SU-DHL-6 (cell line): ENCODE measurements around the gene KDM6A.

ENCODE experiments used
- EZH2phosphoT487 ChIP-seq: fragments of 200-600 bp; sonication (generic), shearing (Covaris generic); conservative IDR thresholded peaks from 2 replicates; pipeline ENCODE4 v1.6.1; 2018; ENCODE audit warnings: mild to moderate bottlenecking, antibody characterized with exemption, low read length, moderate library complexity, mixed read lengths
- TF ChIP-seq, protein P1 (sequence below): fragments of 200-600 bp; sonication (generic); IDR thresholded peaks from one replicate; pipeline ENCODE4 v1.5.1; 2017; ENCODE audit warnings: antibody characterized with exemption, mild to moderate bottlenecking, low read length, moderate library complexity; ENCODE audit not compliant: insufficient read depth, poor library complexity, severe bottlenecking

DNA sequence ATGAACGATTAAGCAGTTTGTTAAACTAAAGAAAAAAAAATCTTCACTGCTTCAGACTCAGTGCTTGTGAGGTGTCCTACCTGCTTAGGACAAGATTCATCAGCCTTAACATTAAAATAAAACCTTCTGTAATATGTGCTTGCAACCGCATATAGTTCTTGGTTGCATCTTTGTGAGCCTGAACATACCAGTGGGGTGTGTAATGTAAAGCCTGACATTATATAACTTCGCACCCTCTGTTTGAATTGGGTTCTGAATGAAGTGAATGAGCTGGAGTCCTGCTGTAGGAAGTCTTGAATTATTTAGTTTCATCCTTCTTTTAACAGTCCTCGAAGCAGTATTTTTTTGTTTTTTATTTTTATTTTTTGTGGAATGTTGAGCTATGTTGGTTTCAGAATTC, 3.1 kb downstream of the KDM6A start:
- TF ChIP-seq, protein P1, sequence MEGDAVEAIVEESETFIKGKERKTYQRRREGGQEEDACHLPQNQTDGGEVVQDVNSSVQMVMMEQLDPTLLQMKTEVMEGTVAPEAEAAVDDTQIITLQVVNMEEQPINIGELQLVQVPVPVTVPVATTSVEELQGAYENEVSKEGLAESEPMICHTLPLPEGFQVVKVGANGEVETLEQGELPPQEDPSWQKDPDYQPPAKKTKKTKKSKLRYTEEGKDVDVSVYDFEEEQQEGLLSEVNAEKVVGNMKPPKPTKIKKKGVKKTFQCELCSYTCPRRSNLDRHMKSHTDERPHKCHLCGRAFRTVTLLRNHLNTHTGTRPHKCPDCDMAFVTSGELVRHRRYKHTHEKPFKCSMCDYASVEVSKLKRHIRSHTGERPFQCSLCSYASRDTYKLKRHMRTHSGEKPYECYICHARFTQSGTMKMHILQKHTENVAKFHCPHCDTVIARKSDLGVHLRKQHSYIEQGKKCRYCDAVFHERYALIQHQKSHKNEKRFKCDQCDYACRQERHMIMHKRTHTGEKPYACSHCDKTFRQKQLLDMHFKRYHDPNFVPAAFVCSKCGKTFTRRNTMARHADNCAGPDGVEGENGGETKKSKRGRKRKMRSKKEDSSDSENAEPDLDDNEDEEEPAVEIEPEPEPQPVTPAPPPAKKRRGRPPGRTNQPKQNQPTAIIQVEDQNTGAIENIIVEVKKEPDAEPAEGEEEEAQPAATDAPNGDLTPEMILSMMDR, result no peak
- no peak for TF ChIP-seq EZH2phosphoT487
